NCI-H510A treated with DMSO at 0.1 percent for 48 hours (cell line): ENCODE results near the gene SLC22A17.
"Not testable (repeated sequence)": the region's sequence is repeated elsewhere in the genome, so short reads cannot be mapped to it uniquely, and the experiment has no call there.

Experiments used
- DNase-seq: peaks from one replicate; lab custom pipeline; 2025; lab: John Stamatoyannopoulos, UW

The SLC22A17 gene

DNA sequence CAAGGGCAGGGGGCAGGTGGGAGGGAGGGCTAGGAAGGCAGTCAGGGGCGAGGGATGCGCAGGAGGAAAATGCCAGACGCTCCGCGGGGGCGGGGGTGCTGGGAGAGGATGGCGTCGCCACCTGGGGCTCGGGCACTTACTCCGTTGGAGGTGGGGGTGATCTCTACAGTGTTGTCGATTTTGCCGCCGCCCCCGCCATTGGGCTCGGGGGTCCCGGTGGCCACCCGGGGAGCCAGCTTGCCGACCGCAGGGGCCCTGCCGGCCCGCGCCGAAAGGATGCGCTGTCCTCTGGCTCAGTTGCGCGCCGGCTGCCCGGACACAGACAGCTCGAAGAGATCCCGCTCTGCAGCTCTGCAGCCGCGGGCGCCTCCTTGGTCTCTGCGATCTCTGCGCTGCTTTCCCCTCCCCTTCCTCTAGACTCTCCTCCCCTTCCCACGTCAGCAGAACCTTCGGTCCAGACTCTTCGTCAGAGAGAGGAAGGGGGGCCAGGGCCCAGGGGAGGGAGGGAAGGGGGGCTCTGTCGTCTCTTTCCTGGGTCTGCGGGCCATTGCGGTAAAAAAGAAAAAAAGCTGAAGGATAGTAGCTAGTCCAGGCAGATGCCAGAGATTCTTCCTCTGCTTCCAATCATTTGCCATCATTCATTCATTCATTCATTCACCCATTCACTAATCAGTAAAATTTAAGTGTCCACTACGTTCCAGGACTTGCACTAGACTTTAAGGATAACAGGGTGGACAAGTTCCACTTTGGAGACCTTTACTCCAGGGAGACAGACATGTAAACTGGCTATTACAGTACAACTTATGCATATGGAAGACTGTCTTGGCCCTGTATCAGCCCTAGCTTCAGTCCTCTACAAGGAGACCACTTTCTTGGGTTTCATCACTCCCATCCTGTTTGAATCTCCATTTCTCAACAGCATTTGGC lies at the start of gene SLC22A17:
TSS of gene SLC22A17 (minus strand) at position 382 of the 927 bp plus-strand sequence.
- DNase-seq, result peak; percentile 5

DNA sequence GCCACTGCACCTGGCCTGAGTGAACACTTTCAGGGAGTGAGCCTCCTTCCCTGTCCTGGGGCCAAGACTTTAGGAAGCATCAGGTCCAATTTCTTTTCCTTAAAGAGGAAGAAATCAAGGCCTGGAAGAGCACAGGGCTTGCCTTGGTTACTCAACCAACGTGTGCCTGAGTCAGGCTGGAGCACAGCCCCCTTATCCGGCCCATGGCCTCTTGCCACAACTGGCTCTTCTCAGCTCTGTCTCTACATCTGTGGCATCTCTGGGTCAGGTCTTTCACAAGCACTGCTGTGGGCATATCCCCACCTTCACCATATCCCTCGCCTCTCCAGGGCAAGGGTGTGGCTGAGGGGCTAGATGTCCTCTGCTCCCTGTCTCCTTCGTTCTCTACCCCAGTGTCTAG lies 48.6 kb upstream of the SLC22A17 start:
- no peak for DNase-seq

- DNase-seq, result not testable (repeated sequence)
These were observed 47.9 kb upstream of the SLC22A17 start for GRCh38 chr14:23400496-23401149.

- no peak for DNase-seq
These were observed 46.9 kb upstream of the SLC22A17 start for GRCh38 chr14:23399591-23399990.

GRCh38 chr14:23399136-23399535 lies 46.4 kb upstream of the SLC22A17 start:
- no peak for DNase-seq

DNA sequence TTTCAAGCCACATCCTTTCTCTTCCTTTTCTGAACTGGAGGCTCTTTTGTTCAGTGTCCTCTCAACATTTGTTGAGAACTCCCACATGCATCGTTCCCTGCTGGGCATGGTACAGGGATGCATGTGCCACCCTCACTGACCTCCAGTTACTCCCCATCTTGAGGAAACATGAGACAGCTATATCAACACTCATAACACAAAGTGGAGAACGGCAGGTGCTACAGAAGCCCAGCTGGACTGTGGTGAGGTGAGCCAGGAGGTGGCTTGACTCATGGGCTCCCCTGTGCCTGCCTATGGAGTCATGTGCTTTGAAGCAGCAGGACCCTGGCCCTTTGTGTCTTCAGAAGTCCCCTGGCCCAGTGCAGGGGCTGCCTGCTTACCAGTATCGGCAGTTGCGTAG lies 45.7 kb upstream of the SLC22A17 start:
- DNase-seq, result peak; percentile 64

GRCh38 chr14:23396781-23397407 lies 44.2 kb upstream of the SLC22A17 start:
- no peak for DNase-seq

- DNase-seq, result no peak
These were observed 43.4 kb upstream of the SLC22A17 start for GRCh38 chr14:23396126-23396525.

DNA sequence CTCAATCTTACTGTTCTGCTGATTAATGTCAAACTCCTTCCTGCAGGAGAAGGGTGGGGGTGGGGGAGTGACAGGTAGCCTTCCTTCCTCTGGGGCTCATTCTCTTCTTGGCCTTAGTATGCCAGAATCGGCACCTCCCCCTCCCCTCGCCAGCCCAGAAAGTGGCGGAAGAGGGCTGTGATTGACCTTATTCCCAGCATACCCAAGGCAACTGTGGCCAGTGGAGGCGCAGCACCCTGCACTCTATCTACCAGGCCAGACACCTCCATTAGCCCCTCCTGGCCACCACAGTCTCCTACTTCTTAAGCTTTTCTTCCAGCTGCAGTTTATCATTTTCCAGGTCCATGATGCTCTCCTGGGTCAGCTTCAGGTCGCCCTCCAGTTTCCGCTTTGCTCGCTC lies 39.9 kb upstream of the SLC22A17 start:
- DNase-seq, result no peak

DNA sequence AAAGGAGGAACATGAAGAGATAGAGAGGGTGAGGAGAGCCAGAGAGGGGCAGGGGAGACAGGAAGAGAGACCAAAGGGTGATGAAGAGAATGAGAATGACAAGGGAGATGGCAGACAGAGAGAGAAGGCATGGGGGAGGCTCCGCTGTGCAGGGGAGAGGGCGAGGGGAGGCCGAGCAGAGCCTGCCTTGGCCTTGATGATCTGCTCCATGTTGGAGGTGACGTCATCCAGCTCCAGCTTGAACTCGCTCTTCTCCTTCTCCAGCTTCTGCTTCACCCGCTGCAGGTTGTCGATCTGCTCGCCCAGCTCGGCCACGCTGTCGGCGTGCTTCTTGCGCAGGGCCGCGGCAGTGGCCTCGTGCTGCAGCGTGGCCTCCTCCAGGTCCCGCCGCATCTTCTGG lies 37.2 kb upstream of the SLC22A17 start:
- DNase-seq, result not testable (repeated sequence)

- DNase-seq, result no peak
These were observed 36.7 kb upstream of the SLC22A17 start for GRCh38 chr14:23389396-23389795.

DNA sequence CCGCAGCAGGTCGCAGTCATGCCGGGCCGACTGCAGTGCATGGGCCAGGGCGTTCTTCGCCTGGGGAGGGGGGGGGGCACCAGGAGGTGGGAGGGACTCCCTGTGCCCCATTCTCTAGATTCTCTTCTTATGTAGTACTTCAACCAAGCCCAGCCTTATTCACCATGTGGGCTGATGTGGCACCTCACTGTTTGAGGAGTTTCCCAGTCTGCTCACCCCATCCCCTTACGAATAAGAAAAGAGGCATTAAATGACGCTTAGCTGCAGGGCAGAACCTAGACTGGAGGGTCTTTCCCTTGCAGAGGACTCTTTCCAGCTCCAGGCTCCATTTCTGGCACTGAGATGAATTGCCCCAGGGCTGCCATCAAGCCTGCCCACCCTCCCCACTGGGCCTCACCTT lies 36.3 kb upstream of the SLC22A17 start:
- DNase-seq, result no peak

DNA sequence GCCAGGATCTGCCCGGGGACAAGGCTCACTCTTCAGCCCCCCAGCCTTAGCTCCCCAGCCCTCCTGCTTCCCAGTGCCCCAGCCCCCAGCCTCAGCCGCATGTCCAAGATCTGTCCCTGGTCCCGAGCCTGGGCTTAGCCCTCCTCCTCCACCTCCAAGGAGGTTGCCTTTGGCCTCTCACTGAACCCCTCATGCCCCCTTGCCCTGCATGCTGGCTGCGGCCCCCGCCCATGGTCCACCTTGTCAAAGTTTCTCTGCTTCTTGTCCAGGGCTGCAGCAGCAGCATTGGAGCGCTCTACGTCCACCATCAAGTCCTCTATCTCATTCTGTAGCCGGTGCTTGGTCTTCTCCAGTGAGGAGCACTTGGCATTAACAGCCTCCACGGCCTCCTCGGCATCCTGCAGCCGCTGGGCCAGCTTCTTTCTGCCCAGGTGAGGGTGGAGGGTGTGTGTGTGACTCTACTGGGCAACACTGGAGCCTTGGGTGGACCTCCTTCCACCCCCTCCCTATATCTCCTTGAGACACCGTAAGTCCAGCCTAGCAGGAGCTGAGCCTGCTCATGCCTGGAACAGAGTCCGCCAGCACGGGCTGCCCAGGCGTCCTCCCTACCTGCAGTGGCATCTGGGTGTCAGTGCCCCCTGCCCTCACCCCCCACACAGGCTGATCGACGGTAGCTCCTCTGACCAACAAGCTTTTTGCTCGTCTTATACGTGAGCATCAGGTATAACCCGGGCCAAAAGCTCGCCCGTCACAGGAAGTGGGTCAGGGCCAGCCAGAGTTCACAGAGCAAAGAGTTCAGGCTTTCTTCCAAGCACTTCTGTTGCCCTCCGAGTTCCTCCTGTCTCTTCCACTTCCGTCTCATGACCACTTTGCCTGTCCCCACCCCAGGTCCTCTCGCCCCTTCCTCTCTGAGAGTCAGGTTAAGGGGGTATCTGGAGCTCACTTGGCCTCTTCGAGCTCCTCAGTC lies 35.5 kb upstream of the SLC22A17 start:
- no peak for DNase-seq

DNA sequence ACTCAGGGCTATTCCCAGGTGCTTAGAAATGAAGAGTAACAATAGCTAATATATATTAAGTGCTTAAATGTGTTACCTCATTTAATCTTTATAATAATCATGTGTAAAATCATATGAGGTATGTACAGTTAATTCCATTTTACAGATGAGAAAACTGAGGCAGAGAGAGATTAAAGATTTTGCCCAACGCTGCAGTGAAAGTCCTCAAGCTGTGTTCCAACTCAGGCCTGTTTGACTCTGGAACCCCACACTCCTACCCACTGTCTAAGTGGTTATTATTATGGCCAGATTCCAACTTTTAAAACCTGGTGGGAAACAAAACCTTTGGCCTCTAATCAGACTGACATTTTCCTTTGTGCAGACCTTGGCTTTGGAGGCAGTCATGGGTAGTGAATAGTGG lies 34.3 kb upstream of the SLC22A17 start:
- no peak for DNase-seq

DNA sequence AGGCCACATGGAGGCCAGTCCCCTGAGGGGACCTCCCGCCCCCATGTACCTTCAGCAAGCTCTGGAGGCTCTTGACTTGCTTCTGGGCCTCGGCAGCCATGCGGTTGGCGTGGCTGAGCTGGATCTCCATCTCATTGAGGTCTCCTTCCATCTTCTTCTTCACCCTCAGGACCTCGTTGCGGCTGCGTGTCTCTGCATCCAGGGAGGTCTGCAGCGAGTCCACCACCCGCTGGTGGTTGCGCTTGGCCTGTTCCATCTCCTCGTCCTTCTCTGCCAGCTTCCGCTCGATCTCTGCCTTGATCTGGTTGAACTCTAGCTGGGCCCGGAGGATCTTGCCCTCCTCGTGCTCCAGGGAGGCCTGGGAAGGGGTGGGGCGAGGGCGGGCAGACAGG lies 33.6 kb upstream of the SLC22A17 start:
- DNase-seq, result not testable (repeated sequence)

GRCh38 chr14:23385642-23386265 lies 33.1 kb upstream of the SLC22A17 start:
- DNase-seq, result no peak

GRCh38 chr14:23385244-23385641 lies 32.6 kb upstream of the SLC22A17 start:
- DNase-seq, result no peak

DNA sequence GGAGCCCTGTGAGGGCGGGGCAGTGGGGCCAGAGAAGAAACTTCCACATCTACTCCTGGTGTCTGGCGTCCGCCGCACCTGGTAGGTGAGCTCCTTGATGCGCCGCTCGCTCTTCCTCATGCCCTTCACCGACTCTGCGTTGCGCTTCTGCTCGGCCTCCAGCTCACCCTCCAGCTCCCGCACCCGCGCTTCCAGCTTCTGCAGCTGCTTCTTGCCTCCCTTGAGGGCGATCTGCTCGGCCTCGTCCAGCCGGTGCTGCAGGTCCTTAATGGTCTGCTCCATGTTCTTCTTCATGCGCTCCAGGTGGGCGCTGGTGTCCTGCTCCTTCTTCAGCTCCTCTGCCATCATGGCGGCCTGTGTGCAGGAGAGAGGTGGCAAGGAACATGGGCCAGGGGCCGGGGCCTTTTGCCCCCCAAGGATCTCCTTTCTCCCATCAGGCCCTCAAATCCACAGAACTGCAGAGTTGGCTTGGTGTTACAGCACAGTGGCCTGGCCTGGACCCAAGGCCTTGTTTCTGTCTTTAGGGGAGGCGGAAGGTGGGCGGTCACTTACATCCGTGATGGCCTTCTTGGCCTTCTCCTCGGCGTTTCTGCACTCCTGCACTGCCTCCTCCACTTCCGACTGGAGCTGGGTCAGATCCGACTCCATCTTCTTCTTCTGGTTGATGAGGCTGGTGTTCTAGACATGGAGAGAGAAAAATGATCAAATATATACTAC lies 31.8 kb upstream of the SLC22A17 start:
- DNase-seq, result no peak

- DNase-seq, result no peak
These were observed 30.2 kb upstream of the SLC22A17 start for GRCh38 chr14:23382731-23383440.

DNA sequence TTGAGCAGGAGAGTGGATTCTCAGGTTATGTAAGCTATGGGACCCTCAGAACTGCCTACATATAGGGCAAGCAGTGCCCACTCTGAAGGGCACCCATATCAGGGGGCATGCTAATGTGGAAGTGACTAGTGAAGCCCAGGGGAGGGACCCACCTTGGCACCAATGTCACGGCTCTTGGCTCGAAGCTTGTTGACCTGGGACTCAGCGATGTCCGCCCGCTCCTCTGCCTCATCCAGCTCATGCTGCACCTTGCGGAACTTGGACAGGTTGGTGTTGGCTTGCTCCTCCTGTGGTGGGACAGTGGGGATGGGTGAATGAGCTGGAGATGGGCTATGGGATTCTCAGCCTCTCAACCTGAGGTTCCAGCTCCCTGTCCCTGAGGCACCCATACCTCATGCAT lies 29.6 kb upstream of the SLC22A17 start:
- DNase-seq, result no peak
